Kidney epithelial cell (primary cell): ENCODE results near the gene NELFE. TPM values are rescaled to one million over a fixed set of nuclear protein-coding genes. Genes with fewer than 3 reads are reported as not detected.
A peak's percentile ranks its signal among the peaks of the same experiment; 100 is the strongest.
"Not testable (repeated sequence)": the region's sequence is repeated elsewhere in the genome, so short reads cannot be mapped to it uniquely, and the experiment has no call there.

ENCODE experiments used
- DNase-seq: peaks from one replicate; pipeline ENCODE4 v3.0.0-alpha.2; 2010; ENCODE audit warnings: low read depth
- H3K27me3 ChIP-seq: 2 replicates; pipeline ENCODE4 v1.6.0; 2011; ENCODE audit warnings: low read length; ENCODE audit not compliant: control insufficient read depth, insufficient read depth
- H3K36me3 ChIP-seq: 2 replicates; pipeline ENCODE4 v1.5.1; 2011; ENCODE audit warnings: low read length; ENCODE audit not compliant: control insufficient read depth, insufficient read depth
- H3K4me3 ChIP-seq: 2 replicates; pipeline ENCODE4 v1.5.1; 2011; ENCODE audit warnings: low read depth, mild to moderate bottlenecking, control low read depth, low read length
- CTCF ChIP-seq: IDR thresholded peaks from 2 replicates; pipeline ENCODE4 v1.5.1; 2011; ENCODE audit warnings: mild to moderate bottlenecking, moderate library complexity, low read length, control low read depth, inconsistent platforms; ENCODE audit not compliant: insufficient read depth, poor library complexity, severe bottlenecking
- total RNA-seq: library from RNA; depleted of rRNA; stranded (reverse); fragments of >200 nt; gene quantifications from 2 replicates; pipeline ENCODE4 v1.2.3, GENCODE V29; 2015

The NELFE gene
- total RNA-seq, 1 donor from 2014 or later = 140 TPM

GRCh38 chr6:31943742-31944141 lies 15.0 kb downstream of the NELFE start:
- DNase-seq = no peak
- Histone ChIP-seq H3K27me3 (peaks cover 14% of the 10 kb centered on the region), H3K36me3 (no peaks in the 10 kb centered on the region), H3K4me3 (no peak overlapping the region)
- no peak for TF ChIP-seq CTCF

GRCh38 chr6:31940256-31940664 lies 18.5 kb downstream of the NELFE start:
- no peak for TF ChIP-seq CTCF
- Histone ChIP-seq H3K36me3 (no peaks in the 10 kb centered on the region), H3K4me3 (no peak overlapping the region), H3K27me3 (peaks cover 11% of the 10 kb centered on the region)
- peak; percentile 12 for DNase-seq

GRCh38 chr6:31935823-31936222 lies 22.9 kb downstream of the NELFE start:
- TF ChIP-seq CTCF = no peak
- Histone ChIP-seq H3K36me3 (no peaks in the 10 kb centered on the region), H3K4me3 (no peak overlapping the region), H3K27me3 (peaks cover 2% of the 10 kb centered on the region)
- DNase-seq = no peak

- no peak for TF ChIP-seq CTCF
- no peak for DNase-seq
- Histone ChIP-seq H3K4me3 (no peak overlapping the region), H3K36me3 (no peaks in the 10 kb centered on the region), H3K27me3 (peaks cover 2% of the 10 kb centered on the region)
These were observed 23.8 kb downstream of the NELFE start for GRCh38 chr6:31935021-31935420.

- DNase-seq = no peak
- TF ChIP-seq CTCF = no peak
- Histone ChIP-seq H3K27me3 (peaks cover 2% of the 10 kb centered on the region), H3K36me3 (no peaks in the 10 kb centered on the region), H3K4me3 (no peak overlapping the region)
These were observed 25.2 kb downstream of the NELFE start for GRCh38 chr6:31933537-31933936.

GRCh38 chr6:31932137-31932536 lies 26.6 kb downstream of the NELFE start:
- not testable (repeated sequence) for H3K4me3 ChIP-seq, DNase-seq, H3K36me3 ChIP-seq, H3K27me3 ChIP-seq
